HepG2 (cell line): ENCODE results near the gene TRIM5. TPM values are rescaled to one million over a fixed set of nuclear protein-coding genes. Genes with fewer than 3 reads are reported as not detected.

Source experiments
- ATAC-seq: fragments of 200-7000 bp; cut with Tn5 transposase; 3 replicates; pipeline ENCODE4 v1.9.1; 2020; ENCODE audit warnings: mild to moderate bottlenecking, moderate library complexity
- BruUV-seq: library from RNA; stranded (reverse); fragments of 400-500 nt; replicated peaks from 2 replicates; lab custom pipeline; 2021; lab: Mats Ljungman, UMichigan
- CTCF ChIA-PET: fragments of 300-600 bp; formaldehyde crosslinking; extraction: SDS; loops from one replicate; lab custom pipeline; 2021; ENCODE audit warnings: low total read pairs, inconsistent platforms, low intra/inter-chr PET ratio; lab: Yijun Ruan, JAX
- POLR2A ChIA-PET: fragments of 350-600 bp; sonication (Branson Sonifier 250); formaldehyde crosslinking; loops from one replicate; lab custom pipeline; 2020; ENCODE audit warnings: antibody characterized with exemption, inconsistent platforms; lab: Yijun Ruan, JAX
- DNase-seq: peaks from one replicate; pipeline ENCODE4 v3.0.0-alpha.2; 2015; ENCODE audit warnings: low spot score
- FAIRE-seq: peaks from 3 replicates; lab custom pipeline; 2011; peaks lifted over from hg19 to GRCh38; lab: Jason Lieb, UNC
- H2AFZ ChIP-seq: one replicate; pipeline ENCODE4 v1.6.1; 2011; ENCODE audit warnings: low read length, inconsistent platforms
- H3K27ac ChIP-seq: fragments of 300-600 bp; 3 replicates; pipeline ENCODE4 v1.8.0; 2011; ENCODE audit warnings: mixed run types, mild to moderate bottlenecking, mixed read lengths, low read length, inconsistent platforms; ENCODE audit not compliant: insufficient read depth; ENCODE audit errors: extremely low read length
- H3K27me3 ChIP-seq, 2 experiments: fragments of 200-600 bp in 1 of 2; 2 replicates in 1 of 2; 3 replicates in 1 of 2; pipeline versions ENCODE4 v1.6.0 to v1.8.0; 2011; ENCODE audit warnings: low read length in 2 of 2, mild to moderate bottlenecking in 2 of 2, moderate library complexity in 2 of 2, inconsistent platforms in 1 of 2; ENCODE audit not compliant: insufficient read depth in 2 of 2, control insufficient read depth in 1 of 2
- H3K36me3 ChIP-seq, 2 experiments: fragments of 200-600 bp in 1 of 2; replicated peaks in 1 of 2; 2 replicates in 1 of 2; 3 replicates in 1 of 2; pipeline versions ENCODE4 v1.5.1 to v1.8.0; 2011; ENCODE audit warnings: low read length in 2 of 2, inconsistent platforms in 1 of 2; ENCODE audit not compliant: insufficient read depth in 2 of 2, control insufficient read depth in 1 of 2
- H3K4me1 ChIP-seq: 2 replicates; pipeline ENCODE4 v1.5.1; 2012; ENCODE audit warnings: low read length, inconsistent platforms; ENCODE audit not compliant: insufficient read depth
- H3K4me2 ChIP-seq: 2 replicates; pipeline ENCODE4 v1.6.0; 2011; ENCODE audit warnings: low read depth, low read length, inconsistent platforms
- H3K4me3 ChIP-seq, 3 experiments: fragments of 200-600 bp in 1 of 3; sonication (generic), shearing (Covaris generic) in 1 of 3; replicated peaks in 1 of 3; 2 replicates each; pipeline ENCODE4 v1.5.1; 2011 to 2016; ENCODE audit warnings: low read length in 3 of 3, inconsistent platforms in 2 of 3, low read depth in 2 of 3, mild to moderate bottlenecking in 2 of 3, control low read depth in 1 of 3, mixed read lengths in 1 of 3; ENCODE audit not compliant: insufficient read depth in 1 of 3
- H3K79me2 ChIP-seq: one replicate; pipeline ENCODE4 v1.6.1; 2011; ENCODE audit warnings: low read length, inconsistent platforms; ENCODE audit not compliant: insufficient read depth
- H3K9ac ChIP-seq: 2 replicates; pipeline ENCODE4 v1.6.0; 2011; ENCODE audit warnings: mild to moderate bottlenecking, low read depth, low read length, inconsistent platforms; ENCODE audit not compliant: insufficient read depth
- H3K9me3 ChIP-seq: 2 replicates; pipeline ENCODE4 v1.5.1; 2012; ENCODE audit warnings: mild to moderate bottlenecking, low read length
- H4K20me1 ChIP-seq: 2 replicates; pipeline ENCODE4 v1.6.0; 2011; ENCODE audit warnings: inconsistent platforms, mild to moderate bottlenecking, low read length, moderate library complexity; ENCODE audit not compliant: insufficient read depth
- ATF7-NPFF ChIP-seq: sonication (generic); formaldehyde crosslinking; IDR thresholded peaks from 2 replicates; pipeline ENCODE4 v1.8.1; 2023; ENCODE audit warnings: mild to moderate bottlenecking, low read depth, missing genetic modification reagents, moderate library complexity
- CBX2 ChIP-seq, 2 experiments: fragments of 200-600 bp in 1 of 2; sonication (generic); formaldehyde crosslinking in 1 of 2; IDR thresholded peaks; 2 replicates each; pipeline versions ENCODE4 v1.7.0 to v1.8.1; 2018 to 2022; ENCODE audit warnings: low read depth in 2 of 2, low read length in 1 of 2, mild to moderate bottlenecking in 1 of 2, missing genetic modification reagents in 1 of 2
- CHCHD3 ChIP-seq: sonication (generic); formaldehyde crosslinking; IDR thresholded peaks from 2 replicates; pipeline ENCODE4 v1.8.0; 2022; ENCODE audit warnings: mild to moderate bottlenecking, missing genetic modification reagents, moderate library complexity
- DPF2 ChIP-seq: sonication (generic); formaldehyde crosslinking; IDR thresholded peaks from 2 replicates; pipeline ENCODE4 v1.4.0; 2020; ENCODE audit warnings: mild to moderate bottlenecking, low read depth, missing genetic modification reagents, borderline replicate concordance
- GATA4 ChIP-seq: sonication (generic); IDR thresholded peaks from 2 replicates; pipeline ENCODE4 v1.6.1; 2016; ENCODE audit warnings: antibody characterized with exemption, low read depth, borderline replicate concordance
- HNRNPK ChIP-seq: fragments of 200-400 bp; formaldehyde crosslinking; IDR thresholded peaks from 2 replicates; pipeline ENCODE4 v1.6.1; 2018; ENCODE audit warnings: low read length, low read depth, moderate library complexity, mild to moderate bottlenecking; ENCODE audit not compliant: poor library complexity, severe bottlenecking
- ISL2 ChIP-seq: sonication (generic); formaldehyde crosslinking; IDR thresholded peaks from 2 replicates; pipeline ENCODE4 v1.5.0; 2020; ENCODE audit warnings: missing genetic modification reagents
- NCOA1 ChIP-seq: sonication (generic); formaldehyde crosslinking; IDR thresholded peaks from 2 replicates; pipeline ENCODE4 v1.9.0; 2021; ENCODE audit warnings: missing genetic modification reagents
- PITX1 ChIP-seq: sonication (generic); formaldehyde crosslinking; IDR thresholded peaks from 2 replicates; pipeline ENCODE4 v1.5.1; 2020; ENCODE audit warnings: mild to moderate bottlenecking, missing genetic modification reagents
- SIX4 ChIP-seq: sonication (generic); formaldehyde crosslinking; IDR thresholded peaks from 2 replicates; pipeline ENCODE4 v1.4.0; 2020; ENCODE audit warnings: missing genetic modification reagents
- ZNF207 ChIP-seq: fragments of 450-650 bp; IDR thresholded peaks from 2 replicates; pipeline ENCODE4 v1.6.1; 2016; ENCODE audit warnings: antibody characterized with exemption, borderline replicate concordance
- ZNF30 ChIP-seq: sonication (generic); formaldehyde crosslinking; IDR thresholded peaks from 2 replicates; pipeline ENCODE4 v1.5.0; 2020; ENCODE audit warnings: mild to moderate bottlenecking, missing genetic modification reagents
- ZNF383 ChIP-seq: sonication (generic); formaldehyde crosslinking; IDR thresholded peaks from 2 replicates; pipeline ENCODE4 v1.4.0; 2020; ENCODE audit warnings: missing genetic modification reagents, mild to moderate bottlenecking, borderline replicate concordance
- ZNF484 ChIP-seq: sonication (generic); formaldehyde crosslinking; IDR thresholded peaks from 2 replicates; pipeline ENCODE4 v1.5.1; 2020; ENCODE audit warnings: mild to moderate bottlenecking, low read depth, missing genetic modification reagents, borderline replicate concordance
- ZNF629 ChIP-seq: sonication (generic); formaldehyde crosslinking; conservative IDR thresholded peaks from 2 replicates; pipeline ENCODE4 v1.5.0; 2020; ENCODE audit warnings: missing genetic modification reagents
- ZSCAN20 ChIP-seq: sonication (generic); formaldehyde crosslinking; IDR thresholded peaks from 2 replicates; pipeline ENCODE4 v1.4.0; 2020; ENCODE audit warnings: missing genetic modification reagents, mild to moderate bottlenecking, borderline replicate concordance
- WGBS: methylation state at CpG from one replicate; pipeline ENCODE4 v1.1.6; 2017; ENCODE audit warnings: low lambda C conversion rate; 5-methylcytosine and 5-hydroxymethylcytosine counted together
- in situ Hi-C: cut with HindIII; loops from 2 replicates; pipeline ENCODE4 v1.10.0; 2017; ENCODE audit warnings: low pct_unique_long_range_greater_than_20kb; ENCODE audit not compliant: extremely low pct_ligation_motif_present
- intact Hi-C: fragments of 100-400 bp; cut with micrococcal nuclease; formaldehyde crosslinking; loops from one replicate; pipeline ENCODE4 v1.10.0; 2022; ENCODE audit not compliant: unreplicated experiment
- polyA plus RNA-seq, 8 experiments: library from polyadenylated mRNA; depleted of rRNA in 3 of 8; stranded (reverse) in 7 of 8; unstranded in 1 of 8; fragments of >200 nt; fragmentation: Illumina TruSeq in 4 of 8; extraction: Trizol in 4 of 8; gene quantifications; 2 replicates each; pipeline versions ENCODE4 v1.2.1 to v1.2.3, GENCODE V29; 2011 to 2016; ENCODE audit warnings: low read depth in 4 of 8, missing spikeins in 1 of 8, mixed read lengths in 1 of 8; ENCODE audit not compliant: insufficient read depth in 1 of 8
- total RNA-seq, 5 experiments: library from RNA; depleted of rRNA; stranded (reverse); fragments of >200 nt; fragmentation: Illumina TruSeq; extraction: Trizol; gene quantifications; 2 replicates each; pipeline ENCODE4 v1.2.3, GENCODE V29; 2016; ENCODE audit warnings: low read depth in 1 of 5
- TF ChIP-seq, protein P1 (sequence below): sonication (generic); formaldehyde crosslinking; IDR thresholded peaks from 2 replicates; pipeline ENCODE4 v1.5.0; 2020; ENCODE audit warnings: missing genetic modification reagents
- TF ChIP-seq, protein P2 (sequence below): sonication (generic); formaldehyde crosslinking; IDR thresholded peaks from 2 replicates; pipeline ENCODE4 v1.8.0; 2023; ENCODE audit warnings: mild to moderate bottlenecking, missing genetic modification reagents
- TF ChIP-seq, protein P3 (sequence below): sonication (generic); formaldehyde crosslinking; conservative IDR thresholded peaks from 2 replicates; pipeline ENCODE4 v1.8.1; 2023; ENCODE audit warnings: missing genetic modification reagents
- TF ChIP-seq, protein P4 (sequence below), 2 experiments: fragments of 450-650 bp in 1 of 2; sonication (generic) in 1 of 2; formaldehyde crosslinking; IDR thresholded peaks; 2 replicates each; pipeline versions ENCODE4 v1.5.0 to v1.8.0; 2020 to 2022; ENCODE audit warnings: mild to moderate bottlenecking in 1 of 2, missing genetic modification reagents in 1 of 2

TRIM5 gene
- total and polyA plus RNA-seq, 2 of the 13 experiments (the other 11 are each of a cell fraction or from before 2014, with no cell fraction given) = 7.8 to 13.1 TPM

DNA sequence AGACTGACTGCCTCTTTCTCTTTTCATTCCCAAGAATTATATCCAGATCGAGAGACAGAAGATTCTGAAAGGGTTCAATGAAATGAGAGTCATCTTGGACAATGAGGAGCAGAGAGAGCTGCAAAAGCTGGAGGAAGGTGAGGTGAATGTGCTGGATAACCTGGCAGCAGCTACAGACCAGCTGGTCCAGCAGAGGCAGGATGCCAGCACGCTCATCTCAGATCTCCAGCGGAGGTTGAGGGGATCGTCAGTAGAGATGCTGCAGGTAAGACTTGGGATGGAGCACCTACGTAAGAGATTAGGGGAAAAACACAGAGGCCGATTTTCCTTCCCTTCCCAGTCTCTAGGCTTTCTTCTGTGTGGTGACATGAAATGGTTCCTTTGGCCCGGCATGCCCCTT, 13.4 kb upstream of the TRIM5 start (continued):
- TF ChIP-seq ZSCAN20 (no peak), SIX4 (no peak), ZNF383 (no peak), ATF7-NPFF (CRISPR knock-in tag) (no peak), ZNF30 (CRISPR knock-in tag) (no peak), ZNF207 (no peak), ISL2 (CRISPR knock-in tag) (no peak)

DNA sequence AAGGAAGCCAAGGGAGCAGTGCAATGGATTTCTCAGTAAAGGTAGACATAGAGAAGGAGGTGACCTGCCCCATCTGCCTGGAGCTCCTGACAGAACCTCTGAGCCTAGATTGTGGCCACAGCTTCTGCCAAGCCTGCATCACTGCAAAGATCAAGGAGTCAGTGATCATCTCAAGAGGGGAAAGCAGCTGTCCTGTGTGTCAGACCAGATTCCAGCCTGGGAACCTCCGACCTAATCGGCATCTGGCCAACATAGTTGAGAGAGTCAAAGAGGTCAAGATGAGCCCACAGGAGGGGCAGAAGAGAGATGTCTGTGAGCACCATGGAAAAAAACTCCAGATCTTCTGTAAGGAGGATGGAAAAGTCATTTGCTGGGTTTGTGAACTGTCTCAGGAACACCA, 11.3 kb upstream of the TRIM5 start:
- ChIA-PET POLR2A (no interaction called here), CTCF (no interaction called here)
- Histone ChIP-seq H4K20me1 (no peaks in the 10 kb centered on the region), H3K27ac (no peak overlapping the region), H3K9ac (no peak overlapping the region), H2AFZ (no peak overlapping the region), H3K4me1 (no peaks in the 10 kb centered on the region), H3K36me3 (no peaks in the 10 kb centered on the region), H3K9me3 (no peaks in the 10 kb centered on the region), H3K27me3 (no peaks in the 10 kb centered on the region), H3K4me3 (no peak overlapping the region), H3K4me2 (no peak overlapping the region), H3K79me2 (no peaks in the 10 kb centered on the region)
- DNase-seq = no peak
- in situ Hi-C loops (no loop called here), intact Hi-C loops (no loop called here)
- 5% methylated on average over 2 of the region's 2 CpGs for WGBS
- FAIRE-seq = no peak
- no peak for ATAC-seq
- BruUV-seq = no TSS peak
- TF ChIP-seq ZNF484 (CRISPR knock-in tag) = no peak
- no peak for TF ChIP-seq NCOA1 (CRISPR knock-in tag)
- TF ChIP-seq GATA4 = no peak
- TF ChIP-seq, protein P1, sequence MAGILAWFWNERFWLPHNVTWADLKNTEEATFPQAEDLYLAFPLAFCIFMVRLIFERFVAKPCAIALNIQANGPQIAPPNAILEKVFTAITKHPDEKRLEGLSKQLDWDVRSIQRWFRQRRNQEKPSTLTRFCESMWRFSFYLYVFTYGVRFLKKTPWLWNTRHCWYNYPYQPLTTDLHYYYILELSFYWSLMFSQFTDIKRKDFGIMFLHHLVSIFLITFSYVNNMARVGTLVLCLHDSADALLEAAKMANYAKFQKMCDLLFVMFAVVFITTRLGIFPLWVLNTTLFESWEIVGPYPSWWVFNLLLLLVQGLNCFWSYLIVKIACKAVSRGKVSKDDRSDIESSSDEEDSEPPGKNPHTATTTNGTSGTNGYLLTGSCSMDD = no peak
- TF ChIP-seq, protein P2, sequence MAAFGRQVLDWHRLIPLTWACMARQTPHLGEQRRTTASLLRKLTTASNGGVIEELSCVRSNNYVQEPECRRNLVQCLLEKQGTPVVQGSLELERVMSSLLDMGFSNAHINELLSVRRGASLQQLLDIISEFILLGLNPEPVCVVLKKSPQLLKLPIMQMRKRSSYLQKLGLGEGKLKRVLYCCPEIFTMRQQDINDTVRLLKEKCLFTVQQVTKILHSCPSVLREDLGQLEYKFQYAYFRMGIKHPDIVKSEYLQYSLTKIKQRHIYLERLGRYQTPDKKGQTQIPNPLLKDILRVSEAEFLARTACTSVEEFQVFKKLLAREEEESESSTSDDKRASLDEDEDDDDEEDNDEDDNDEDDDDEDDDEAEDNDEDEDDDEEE = no peak
- TF ChIP-seq PITX1 (CRISPR knock-in tag) = no peak
- TF ChIP-seq, protein P3, sequence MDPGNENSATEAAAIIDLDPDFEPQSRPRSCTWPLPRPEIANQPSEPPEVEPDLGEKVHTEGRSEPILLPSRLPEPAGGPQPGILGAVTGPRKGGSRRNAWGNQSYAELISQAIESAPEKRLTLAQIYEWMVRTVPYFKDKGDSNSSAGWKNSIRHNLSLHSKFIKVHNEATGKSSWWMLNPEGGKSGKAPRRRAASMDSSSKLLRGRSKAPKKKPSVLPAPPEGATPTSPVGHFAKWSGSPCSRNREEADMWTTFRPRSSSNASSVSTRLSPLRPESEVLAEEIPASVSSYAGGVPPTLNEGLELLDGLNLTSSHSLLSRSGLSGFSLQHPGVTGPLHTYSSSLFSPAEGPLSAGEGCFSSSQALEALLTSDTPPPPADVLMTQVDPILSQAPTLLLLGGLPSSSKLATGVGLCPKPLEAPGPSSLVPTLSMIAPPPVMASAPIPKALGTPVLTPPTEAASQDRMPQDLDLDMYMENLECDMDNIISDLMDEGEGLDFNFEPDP = no peak
- TF ChIP-seq HNRNPK = no peak
- no peak for TF ChIP-seq DPF2 (CRISPR knock-in tag)
- TF ChIP-seq CBX2 (IDR thresholded peaks at IDR 0.05; ENCODE audit: low read depth, low read length) = no peak
- no peak for TF ChIP-seq CBX2 (CRISPR knock-in tag; IDR thresholded peaks at IDR 0.05; ENCODE audit: low read depth)
- TF ChIP-seq, protein P4, sequence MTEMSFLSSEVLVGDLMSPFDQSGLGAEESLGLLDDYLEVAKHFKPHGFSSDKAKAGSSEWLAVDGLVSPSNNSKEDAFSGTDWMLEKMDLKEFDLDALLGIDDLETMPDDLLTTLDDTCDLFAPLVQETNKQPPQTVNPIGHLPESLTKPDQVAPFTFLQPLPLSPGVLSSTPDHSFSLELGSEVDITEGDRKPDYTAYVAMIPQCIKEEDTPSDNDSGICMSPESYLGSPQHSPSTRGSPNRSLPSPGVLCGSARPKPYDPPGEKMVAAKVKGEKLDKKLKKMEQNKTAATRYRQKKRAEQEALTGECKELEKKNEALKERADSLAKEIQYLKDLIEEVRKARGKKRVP (CRISPR knock-in tag; IDR thresholded peaks at IDR 0.05) = no peak
- no peak for TF ChIP-seq CHCHD3 (CRISPR knock-in tag)
- TF ChIP-seq ZNF629 (CRISPR knock-in tag) = no peak
